Testis (tissue), 3 donors: ENCODE data around the gene PTPA. TPM values are rescaled to one million over a fixed set of nuclear protein-coding genes. Genes with fewer than 3 reads are reported as not detected.

Experiments
- DNase-seq: peaks from one replicate; pipeline ENCODE4 v3.0.0-alpha.2; 2019
- H3K27ac ChIP-seq, 2 donors: fragments of 200-600 bp; sonication (generic); one replicate each; pipeline ENCODE4 v1.5.1; 2019
- H3K27me3 ChIP-seq: fragments of 200-600 bp; sonication (generic); one replicate; pipeline ENCODE4 v1.5.1; 2019
- H3K36me3 ChIP-seq: fragments of 200-600 bp; sonication (generic); one replicate; pipeline ENCODE4 v1.5.1; 2017; ENCODE audit warnings: low read depth; ENCODE audit errors: missing control alignments
- H3K4me1 ChIP-seq: fragments of 200-600 bp; sonication (generic); one replicate; pipeline ENCODE4 v1.5.1; 2019
- H3K4me3 ChIP-seq, 2 donors: fragments of 200-600 bp; sonication (generic); one replicate each; pipeline ENCODE4 v1.5.1; 2017 to 2019
- H3K9me3 ChIP-seq: fragments of 200-600 bp; sonication (generic); one replicate; pipeline ENCODE4 v1.5.1; 2017
- CTCF ChIP-seq, 3 experiments: fragments of 450-650 bp in 2 of 3; fragments of 200-600 bp in 1 of 3; sonication (generic) in 1 of 3; IDR thresholded peaks; one replicate each; pipeline ENCODE4 v1.5.1; 2016 to 2019; ENCODE audit warnings: antibody characterized with exemption in 3 of 3, mild to moderate bottlenecking in 2 of 3, moderate library complexity in 1 of 3
- POLR2A ChIP-seq: fragments of 450-650 bp; IDR thresholded peaks from one replicate; pipeline ENCODE4 v1.6.1; 2017; ENCODE audit warnings: antibody characterized with exemption, mild to moderate bottlenecking, moderate library complexity
- WGBS, 2 donors: methylation state at CpG; one replicate each; pipeline ENCODE4 v1.1.5; 2018; 5-methylcytosine and 5-hydroxymethylcytosine counted together
- intact Hi-C: fragments of 100-400 bp; cut with DNase I; formaldehyde crosslinking; loops from one replicate; pipeline ENCODE4 v1.15.1; 2023; ENCODE audit warnings: low total_unique reads
- polyA plus RNA-seq: library from polyadenylated mRNA; stranded (reverse); fragments of 350-450 nt; fragmentation: Illumina TruSeq; extraction: RNeasy Lipid Tissue Mini Kit (QIAGEN cat#74804); gene quantifications from one replicate; pipeline ENCODE4 v1.2.3, GENCODE V29; 2014; ENCODE audit warnings: low read depth, low replicate concordance; ENCODE audit not compliant: insufficient read depth
- total RNA-seq, 2 donors: library from RNA; depleted of rRNA; stranded (reverse); fragments of >200 nt; gene quantifications; one replicate each; pipeline ENCODE4 v1.2.3, GENCODE V29; 2016

Gene PTPA
- total and polyA plus RNA-seq, 3 donors from 2014 or later, result 163 to 268 (median 177) TPM

- intact Hi-C loops, result loop anchor here (5.0 to 10.0 kb wide), 2 partner anchors 470 to 647 kb away; no protein-coding TSS in a partner anchor
- no peaks in the 10 kb centered on the region for H3K36me3 ChIP-seq
- no peaks in the 10 kb centered on the region for H3K9me3 ChIP-seq
- TF ChIP-seq POLR2A (no peak), CTCF (IDR thresholded peaks at IDR 0.05) (no peak)
- H3K27ac ChIP-seq, result peak overlapping the region; percentile 96 to 98
- WGBS, 2 donors, result 75 to 77% methylated on average over 16 to 19 of the region's 19 CpGs
- H3K4me3 ChIP-seq, result no peak overlapping the region
- no peak for DNase-seq
- H3K4me1 ChIP-seq, result peaks cover 54% of the 10 kb centered on the region
- no peaks in the 10 kb centered on the region for H3K27me3 ChIP-seq
Measured at GRCh38 chr9:129137292-129138143, 26.3 kb downstream of the PTPA start.

- Histone ChIP-seq H3K4me3 (no peak overlapping the region), H3K27ac (peak overlapping the region; percentile 96 to 98), H3K4me1 (peaks cover 60% of the 10 kb centered on the region), H3K27me3 (no peaks in the 10 kb centered on the region), H3K36me3 (no peaks in the 10 kb centered on the region), H3K9me3 (no peaks in the 10 kb centered on the region)
- 73 to 87% methylated on average over 7 to 9 of the region's 9 CpGs for WGBS, 2 donors
- TF ChIP-seq POLR2A (no peak), CTCF (IDR thresholded peaks at IDR 0.05) (no peak)
- DNase-seq, result no peak
- intact Hi-C loops, result loop anchor here (5.0 to 10.0 kb wide), 2 partner anchors 469 to 647 kb away; no protein-coding TSS in a partner anchor
Measured at GRCh38 chr9:129138144-129138462, 26.9 kb downstream of the PTPA start.

- Histone ChIP-seq H3K4me3 (no peak overlapping the region), H3K4me1 (peaks cover 66% of the 10 kb centered on the region), H3K27me3 (no peaks in the 10 kb centered on the region), H3K27ac (peak overlapping the region; percentile 96 to 98), H3K9me3 (no peaks in the 10 kb centered on the region), H3K36me3 (no peaks in the 10 kb centered on the region)
- no peak for TF ChIP-seq CTCF (IDR thresholded peaks at IDR 0.05)
- TF ChIP-seq POLR2A, result no peak
- intact Hi-C loops, result loop anchor here (5.0 to 10.0 kb wide), 2 partner anchors 469 to 646 kb away; no protein-coding TSS in a partner anchor
- peak; percentile 65 for DNase-seq
- 23 to 34% methylated on average over 16 to 21 of the region's 21 CpGs for WGBS, 2 donors
Measured at GRCh38 chr9:129138476-129139232, 27.4 kb downstream of the PTPA start.

- DNase-seq, result peak; percentile 89
- Histone ChIP-seq H3K27me3 (no peaks in the 10 kb centered on the region), H3K4me1 (peaks cover 70% of the 10 kb centered on the region), H3K9me3 (no peaks in the 10 kb centered on the region), H3K4me3 (no peak overlapping the region), H3K36me3 (no peaks in the 10 kb centered on the region), H3K27ac (peak overlapping the region; percentile 96 to 98)
- 12 to 19% methylated on average over 9 to 13 of the region's 13 CpGs for WGBS, 2 donors
- intact Hi-C loops, result loop anchor here (5.0 to 10.0 kb wide), 2 partner anchors 468 to 645 kb away; no protein-coding TSS in a partner anchor
- TF ChIP-seq POLR2A, result no peak
- TF ChIP-seq CTCF (IDR thresholded peaks at IDR 0.05), result peak; percentile 94 to 99 (median 97)
Measured at GRCh38 chr9:129139233-129139992, 28.2 kb downstream of the PTPA start.
